ENCODE measurements around the gene GLUD2.

GRCh38 chrX:121013897-121014455, 33.4 kb upstream of the GLUD2 start:
- TF ChIP-seq MAFK (IDR thresholded peaks at IDR 0.05; ENCODE audit: low read depth, low read length) = no peak
- TF ChIP-seq, protein P1, sequence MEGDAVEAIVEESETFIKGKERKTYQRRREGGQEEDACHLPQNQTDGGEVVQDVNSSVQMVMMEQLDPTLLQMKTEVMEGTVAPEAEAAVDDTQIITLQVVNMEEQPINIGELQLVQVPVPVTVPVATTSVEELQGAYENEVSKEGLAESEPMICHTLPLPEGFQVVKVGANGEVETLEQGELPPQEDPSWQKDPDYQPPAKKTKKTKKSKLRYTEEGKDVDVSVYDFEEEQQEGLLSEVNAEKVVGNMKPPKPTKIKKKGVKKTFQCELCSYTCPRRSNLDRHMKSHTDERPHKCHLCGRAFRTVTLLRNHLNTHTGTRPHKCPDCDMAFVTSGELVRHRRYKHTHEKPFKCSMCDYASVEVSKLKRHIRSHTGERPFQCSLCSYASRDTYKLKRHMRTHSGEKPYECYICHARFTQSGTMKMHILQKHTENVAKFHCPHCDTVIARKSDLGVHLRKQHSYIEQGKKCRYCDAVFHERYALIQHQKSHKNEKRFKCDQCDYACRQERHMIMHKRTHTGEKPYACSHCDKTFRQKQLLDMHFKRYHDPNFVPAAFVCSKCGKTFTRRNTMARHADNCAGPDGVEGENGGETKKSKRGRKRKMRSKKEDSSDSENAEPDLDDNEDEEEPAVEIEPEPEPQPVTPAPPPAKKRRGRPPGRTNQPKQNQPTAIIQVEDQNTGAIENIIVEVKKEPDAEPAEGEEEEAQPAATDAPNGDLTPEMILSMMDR (IDR thresholded peaks at IDR 0.05; ENCODE audit: control extremely low read depth in 1 of 3, insufficient read depth in 1 of 3, low read depth in 1 of 3, low read length in 3 of 3) = no peak
- TF ChIP-seq RNF2 (IDR thresholded peaks at IDR 0.05; ENCODE audit: borderline replicate concordance, low read depth, low read length, missing control alignments, poor library complexity, severe bottlenecking) = no peak
- TF ChIP-seq ZNF274 (IDR thresholded peaks at IDR 0.05; ENCODE audit: borderline replicate concordance, extremely low read depth, low read length) = no peak
- no peak for TF ChIP-seq SRF (IDR thresholded peaks at IDR 0.05; ENCODE audit: low read depth, low read length)
- no peak for TF ChIP-seq EGR1 (IDR thresholded peaks at IDR 0.05; ENCODE audit: borderline replicate concordance, low read depth, low read length)
- TF ChIP-seq CHD2 (IDR thresholded peaks at IDR 0.05; ENCODE audit: low read length) = no peak
- no peak for TF ChIP-seq CHD7 (IDR thresholded peaks at IDR 0.05; ENCODE audit: insufficient replicate concordance, low read length)
- no peak for TF ChIP-seq POLR2A (IDR thresholded peaks at IDR 0.05; ENCODE audit: control extremely low read depth in 1 of 2, low read depth in 2 of 2, low read length in 2 of 2)
- no peak for TF ChIP-seq KDM1A (IDR thresholded peaks at IDR 0.05; ENCODE audit: borderline replicate concordance, low read length)
- TF ChIP-seq POLR2AphosphoS5 (IDR thresholded peaks at IDR 0.05; ENCODE audit: low read depth, low read length) = no peak

Data from H1 (cell line).